ENCODE data around the gene SLC25A1. TPM values are rescaled to one million over a fixed set of nuclear protein-coding genes. Genes with fewer than 3 reads are reported as not detected.
A peak's percentile ranks its signal among the peaks of the same experiment; 100 is the strongest.

Gene SLC25A1
- polyA plus RNA-seq, 1 of the 3 experiments (the other 2 are of a cell fraction), result 44.7 TPM

GRCh38 chr22:19150482-19151328, 27.8 kb downstream of the SLC25A1 start:
- H3K9me2 ChIP-seq, result no peaks in the 10 kb centered on the region
- no peak overlapping the region for H2AFZ ChIP-seq (ENCODE audit: low read depth)
- H3K27ac ChIP-seq (ENCODE audit: low read depth in 2 of 2, low read length in 1 of 2), result no peak overlapping the region
- H3K4me3 ChIP-seq (ENCODE audit: low read depth in 2 of 2, low read length in 1 of 2), result no peak overlapping the region
- 19% methylated on average over 18 of the region's 68 CpGs for WGBS (ENCODE audit: low lambda C conversion rate)
- H3K79me2 ChIP-seq (ENCODE audit: insufficient read depth), result no peaks in the 10 kb centered on the region
- TF ChIP-seq GATA2 (CRISPR knock-in tag; IDR thresholded peaks at IDR 0.05), result no peak
- no peak for TF ChIP-seq NRF1 (IDR thresholded peaks at IDR 0.05; ENCODE audit: low read depth, low read length)
- TF ChIP-seq PBX3 (IDR thresholded peaks at IDR 0.05), result no peak
- TF ChIP-seq CHD2 (IDR thresholded peaks at IDR 0.05; ENCODE audit: low read length, partially characterized antibody), result no peak
- TF ChIP-seq FOXJ3 (CRISPR knock-in tag; IDR thresholded peaks at IDR 0.05), result no peak
- no peak for TF ChIP-seq MEF2A (IDR thresholded peaks at IDR 0.05; ENCODE audit: borderline replicate concordance, low read depth)
- no peak for TF ChIP-seq USF1 (IDR thresholded peaks at IDR 0.05; ENCODE audit: borderline replicate concordance, low read depth)
- no peak for TF ChIP-seq RXRA (IDR thresholded peaks at IDR 0.05; ENCODE audit: borderline replicate concordance, low read depth)
- DNase-seq, result peak; percentile 45
- H4K20me1 ChIP-seq (ENCODE audit: insufficient read depth), result no peaks in the 10 kb centered on the region
- no peak overlapping the region for H3K9ac ChIP-seq
- POLR2A ChIA-PET, result no interaction called here
- H3K36me3 ChIP-seq (replicated peaks in 1 of 2; ENCODE audit: control insufficient read depth in 1 of 2, insufficient read depth in 2 of 2, low read length in 1 of 2), result no peaks in the 10 kb centered on the region
- CTCF ChIA-PET, result interaction anchor here (1.2 kb wide), 1 partner anchor 479 kb away, joined by 4 read pairs; no protein-coding TSS in a partner anchor
- no peaks in the 10 kb centered on the region for H3F3A ChIP-seq (replicated peaks; ENCODE audit: insufficient read depth)
- no peaks in the 10 kb centered on the region for H3K9me3 ChIP-seq
- no peak overlapping the region for H3K4me2 ChIP-seq
- H3K4me1 ChIP-seq (ENCODE audit: control insufficient read depth in 1 of 2, insufficient read depth in 2 of 2, low read depth in 1 of 2, low read length in 1 of 2), result no peaks in the 10 kb centered on the region
- H3K27me3 ChIP-seq (ENCODE audit: insufficient read depth), result peaks cover 61% of the 10 kb centered on the region

- no peak within 1 kb of the TSS for H2AFZ ChIP-seq (ENCODE audit: low read depth)
- no peaks in the 10 kb centered on the region for H3K9me3 ChIP-seq
- no peaks in the 10 kb centered on the region for H3K36me3 ChIP-seq (replicated peaks in 1 of 2; ENCODE audit: control insufficient read depth in 1 of 2, insufficient read depth in 2 of 2, low read length in 1 of 2)
- H4K20me1 ChIP-seq (ENCODE audit: insufficient read depth), result no peaks in the 10 kb centered on the region
- no peaks in the 10 kb centered on the region for H3K9me2 ChIP-seq
- no peak within 1 kb of the TSS for H3K4me2 ChIP-seq
- H3K4me3 ChIP-seq (ENCODE audit: low read depth in 2 of 2, low read length in 1 of 2), result no peak within 1 kb of the TSS
- H3K79me2 ChIP-seq (ENCODE audit: insufficient read depth), result no peaks in the 10 kb centered on the region
- CTCF ChIA-PET, result no interaction called here
- peak; percentile 60 for DNase-seq
- no peak within 1 kb of the TSS for H3K27ac ChIP-seq (ENCODE audit: low read depth in 2 of 2, low read length in 1 of 2)
- no peaks in the 10 kb centered on the region for H3K4me1 ChIP-seq (ENCODE audit: control insufficient read depth in 1 of 2, insufficient read depth in 2 of 2, low read depth in 1 of 2, low read length in 1 of 2)
- POLR2A ChIA-PET, result no interaction called here
- 0% methylated on average over 10 of the region's 59 CpGs for WGBS (ENCODE audit: low lambda C conversion rate)
- no peak within 1 kb of the TSS for H3K9ac ChIP-seq
- H3F3A ChIP-seq (replicated peaks; ENCODE audit: insufficient read depth), result no peaks in the 10 kb centered on the region
- H3K27me3 ChIP-seq (ENCODE audit: insufficient read depth), result peaks cover 61% of the 10 kb centered on the region
- TF ChIP-seq NFIC (IDR thresholded peaks at IDR 0.05; ENCODE audit: borderline replicate concordance) (no peak), GABPA (IDR thresholded peaks at IDR 0.05; ENCODE audit: low read depth) (no peak), RFX5 (IDR thresholded peaks at IDR 0.05; ENCODE audit: low read length) (no peak), ZBTB33 (IDR thresholded peaks at IDR 0.05; ENCODE audit: borderline replicate concordance, low read depth) (no peak), GATA2 (CRISPR knock-in tag; IDR thresholded peaks at IDR 0.05) (no peak), MEF2A (IDR thresholded peaks at IDR 0.05; ENCODE audit: borderline replicate concordance, low read depth) (no peak), TAF1 (IDR thresholded peaks at IDR 0.05; ENCODE audit: borderline replicate concordance, low read depth, low read length) (no peak), FOSL2 (IDR thresholded peaks at IDR 0.05; ENCODE audit: borderline replicate concordance, low read depth) (no peak), RAD21 (IDR thresholded peaks at IDR 0.05; ENCODE audit: low read length) (no peak), MAX (IDR thresholded peaks at IDR 0.05; ENCODE audit: low read depth) (no peak), SIN3A (IDR thresholded peaks at IDR 0.05; ENCODE audit: borderline replicate concordance, low read depth, low read length) (no peak), REST (IDR thresholded peaks at IDR 0.05; ENCODE audit: low read depth, low read length) (no peak), EP300 (IDR thresholded peaks at IDR 0.05; ENCODE audit: borderline replicate concordance in 1 of 2, low read depth in 1 of 2, low read length in 1 of 2) (no peak), TCF12 (IDR thresholded peaks at IDR 0.05) (no peak)
Measured at GRCh38 chr22:19149991-19150390, 28.5 kb downstream of the SLC25A1 start, which contains the start of gene GSC2. Gene GSC2, minus strand, starts transcription at chr22:19150292. Its CDS starts 9 bp downstream, at chr22:19150283.
